ENCODE results near the gene PPP1R12B.
A peak's percentile ranks its signal among the peaks of the same experiment; 100 is the strongest.
"Not testable (repeated sequence)": the region's sequence is repeated elsewhere in the genome, so short reads cannot be mapped to it uniquely, and the experiment has no call there.

PPP1R12B gene

GRCh38 chr1:202614363-202615207 lies 266.1 kb downstream of the PPP1R12B start:
- DNase-seq (ENCODE audit: low read depth): peak; percentile 47

- DNase-seq (ENCODE audit: low read depth): not testable (repeated sequence)
Observed at GRCh38 chr1:202615208-202615500, 266.7 kb downstream of the PPP1R12B start.

- peak; percentile 57 for DNase-seq (ENCODE audit: low read depth)
Observed at GRCh38 chr1:202615501-202616354, 267.2 kb downstream of the PPP1R12B start.

- no peak for DNase-seq (ENCODE audit: low read depth)
Observed at GRCh38 chr1:202616355-202616915, 267.9 kb downstream of the PPP1R12B start.

- DNase-seq (ENCODE audit: low read depth): not testable (repeated sequence)
Observed at GRCh38 chr1:202619012-202619411, 270.5 kb downstream of the PPP1R12B start.

- no peak for DNase-seq (ENCODE audit: low read depth)
Observed at GRCh38 chr1:202619505-202619904, 271.0 kb downstream of the PPP1R12B start.

- DNase-seq (ENCODE audit: low read depth): not testable (repeated sequence)
Observed at GRCh38 chr1:202620036-202620435, 271.5 kb downstream of the PPP1R12B start.

- DNase-seq (ENCODE audit: low read depth): no peak
Observed at GRCh38 chr1:202621446-202621845, 272.9 kb downstream of the PPP1R12B start.

- DNase-seq (ENCODE audit: low read depth): no peak
Observed at GRCh38 chr1:202622388-202622787, 273.9 kb downstream of the PPP1R12B start.

- DNase-seq (ENCODE audit: low read depth): peak; percentile 55
Observed at GRCh38 chr1:202623075-202623474, 274.6 kb downstream of the PPP1R12B start.

GRCh38 chr1:202623476-202623875 lies 275.0 kb downstream of the PPP1R12B start:
- not testable (repeated sequence) for DNase-seq (ENCODE audit: low read depth)

GRCh38 chr1:202624088-202624780 lies 275.7 kb downstream of the PPP1R12B start:
- no peak for DNase-seq (ENCODE audit: low read depth)

GRCh38 chr1:202624781-202625108 lies 276.2 kb downstream of the PPP1R12B start:
- DNase-seq (ENCODE audit: low read depth): no peak

- peak; percentile 77 for DNase-seq (ENCODE audit: low read depth)
Observed at GRCh38 chr1:202625416-202626360, 277.2 kb downstream of the PPP1R12B start.

GRCh38 chr1:202627036-202627435 lies 278.5 kb downstream of the PPP1R12B start:
- DNase-seq (ENCODE audit: low read depth): not testable (repeated sequence)

GRCh38 chr1:202627841-202628565 lies 279.5 kb downstream of the PPP1R12B start:
- no peak for DNase-seq (ENCODE audit: low read depth)

GRCh38 chr1:202628646-202629215 lies 280.2 kb downstream of the PPP1R12B start:
- no peak for DNase-seq (ENCODE audit: low read depth)

- not testable (repeated sequence) for DNase-seq (ENCODE audit: low read depth)
Observed at GRCh38 chr1:202629257-202629811, 280.8 kb downstream of the PPP1R12B start.

GRCh38 chr1:202630096-202630495 lies 281.6 kb downstream of the PPP1R12B start:
- not testable (repeated sequence) for DNase-seq (ENCODE audit: low read depth)

GRCh38 chr1:202630541-202630940 lies 282.0 kb downstream of the PPP1R12B start:
- no peak for DNase-seq (ENCODE audit: low read depth)

Data from ELR (cell line).